Uterus (tissue), 2 donors: ENCODE measurements around the gene CELA3A.

Experiments
- POLR2A ChIP-seq, 2 donors: fragments of 450-650 bp; IDR thresholded peaks; one replicate each; pipeline ENCODE4 v1.6.1; 2016; ENCODE audit warnings: antibody characterized with exemption in 2 of 2, mild to moderate bottlenecking in 1 of 2, moderate library complexity in 1 of 2
- TF ChIP-seq, protein P1 (sequence below), 4 experiments: fragments of 200-600 bp in 2 of 4; fragments of 450-650 bp in 2 of 4; sonication (generic) in 2 of 4; IDR thresholded peaks; one replicate each; pipeline ENCODE4 v1.5.1; 2016 to 2019; ENCODE audit warnings: antibody characterized with exemption in 4 of 4, mild to moderate bottlenecking in 2 of 4, moderate library complexity in 1 of 4

DNA sequence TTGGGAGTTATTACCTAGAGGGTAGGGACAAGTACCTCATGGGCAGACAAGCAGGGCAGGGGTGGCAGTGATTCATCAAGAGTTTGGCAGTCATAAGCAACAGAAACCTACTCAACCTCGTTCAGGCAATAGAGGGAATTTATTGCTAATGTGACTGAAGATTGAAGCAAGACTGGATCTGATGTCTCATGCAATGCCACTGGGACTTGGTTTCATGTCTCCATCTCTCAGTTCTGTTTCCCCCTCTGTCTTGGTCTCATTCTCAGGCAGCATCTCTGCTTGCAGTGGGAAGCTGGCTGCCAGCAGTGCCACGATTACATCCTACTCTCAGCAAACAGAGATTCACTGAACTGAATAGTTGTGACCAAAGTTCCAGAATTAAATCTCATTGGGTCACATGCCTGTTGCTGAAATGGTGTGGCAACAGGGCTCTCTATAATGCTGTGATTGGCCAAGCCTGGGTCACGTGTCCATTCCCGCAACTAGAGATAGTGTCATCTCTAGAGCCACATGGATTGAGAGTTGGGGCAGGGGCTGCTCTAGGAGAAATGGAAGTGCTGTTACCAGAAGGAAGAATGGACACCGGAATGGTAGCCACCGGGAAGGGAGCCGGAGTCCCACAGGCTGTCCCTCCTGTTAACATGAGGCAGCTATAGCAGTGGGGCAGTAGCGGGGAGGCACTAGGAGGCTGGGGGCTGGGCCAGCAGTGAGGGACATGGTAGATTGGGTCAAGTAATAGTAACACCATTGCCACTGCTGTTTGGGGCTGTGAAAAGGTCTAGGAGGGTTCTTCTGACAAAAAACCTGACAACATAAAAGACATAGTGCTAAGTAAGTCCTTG, 47.1 kb downstream of the CELA3A start:
- TF ChIP-seq, protein P1, sequence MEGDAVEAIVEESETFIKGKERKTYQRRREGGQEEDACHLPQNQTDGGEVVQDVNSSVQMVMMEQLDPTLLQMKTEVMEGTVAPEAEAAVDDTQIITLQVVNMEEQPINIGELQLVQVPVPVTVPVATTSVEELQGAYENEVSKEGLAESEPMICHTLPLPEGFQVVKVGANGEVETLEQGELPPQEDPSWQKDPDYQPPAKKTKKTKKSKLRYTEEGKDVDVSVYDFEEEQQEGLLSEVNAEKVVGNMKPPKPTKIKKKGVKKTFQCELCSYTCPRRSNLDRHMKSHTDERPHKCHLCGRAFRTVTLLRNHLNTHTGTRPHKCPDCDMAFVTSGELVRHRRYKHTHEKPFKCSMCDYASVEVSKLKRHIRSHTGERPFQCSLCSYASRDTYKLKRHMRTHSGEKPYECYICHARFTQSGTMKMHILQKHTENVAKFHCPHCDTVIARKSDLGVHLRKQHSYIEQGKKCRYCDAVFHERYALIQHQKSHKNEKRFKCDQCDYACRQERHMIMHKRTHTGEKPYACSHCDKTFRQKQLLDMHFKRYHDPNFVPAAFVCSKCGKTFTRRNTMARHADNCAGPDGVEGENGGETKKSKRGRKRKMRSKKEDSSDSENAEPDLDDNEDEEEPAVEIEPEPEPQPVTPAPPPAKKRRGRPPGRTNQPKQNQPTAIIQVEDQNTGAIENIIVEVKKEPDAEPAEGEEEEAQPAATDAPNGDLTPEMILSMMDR (IDR thresholded peaks at IDR 0.05), result no peak
- TF ChIP-seq POLR2A (IDR thresholded peaks at IDR 0.05), result no peak
